VCaP (cell line): ENCODE results near the gene ZNF318.

Source experiments
- H3K27ac ChIP-seq: fragments of 450-650 bp; 2 replicates; pipeline ENCODE4 v1.5.1; 2017
- CTCF ChIP-seq: fragments of 450-650 bp; conservative IDR thresholded peaks from 2 replicates; pipeline ENCODE4 v1.5.1; 2017; ENCODE audit warnings: mild to moderate bottlenecking, moderate library complexity

Gene ZNF318

GRCh38 chr6:43302126-43302525, 67.3 kb downstream of the ZNF318 start:
- TF ChIP-seq CTCF: no peak
- H3K27ac ChIP-seq: no peak overlapping the region

- TF ChIP-seq CTCF: no peak
These were observed 68.2 kb downstream of the ZNF318 start for GRCh38 chr6:43301081-43301870.

DNA sequence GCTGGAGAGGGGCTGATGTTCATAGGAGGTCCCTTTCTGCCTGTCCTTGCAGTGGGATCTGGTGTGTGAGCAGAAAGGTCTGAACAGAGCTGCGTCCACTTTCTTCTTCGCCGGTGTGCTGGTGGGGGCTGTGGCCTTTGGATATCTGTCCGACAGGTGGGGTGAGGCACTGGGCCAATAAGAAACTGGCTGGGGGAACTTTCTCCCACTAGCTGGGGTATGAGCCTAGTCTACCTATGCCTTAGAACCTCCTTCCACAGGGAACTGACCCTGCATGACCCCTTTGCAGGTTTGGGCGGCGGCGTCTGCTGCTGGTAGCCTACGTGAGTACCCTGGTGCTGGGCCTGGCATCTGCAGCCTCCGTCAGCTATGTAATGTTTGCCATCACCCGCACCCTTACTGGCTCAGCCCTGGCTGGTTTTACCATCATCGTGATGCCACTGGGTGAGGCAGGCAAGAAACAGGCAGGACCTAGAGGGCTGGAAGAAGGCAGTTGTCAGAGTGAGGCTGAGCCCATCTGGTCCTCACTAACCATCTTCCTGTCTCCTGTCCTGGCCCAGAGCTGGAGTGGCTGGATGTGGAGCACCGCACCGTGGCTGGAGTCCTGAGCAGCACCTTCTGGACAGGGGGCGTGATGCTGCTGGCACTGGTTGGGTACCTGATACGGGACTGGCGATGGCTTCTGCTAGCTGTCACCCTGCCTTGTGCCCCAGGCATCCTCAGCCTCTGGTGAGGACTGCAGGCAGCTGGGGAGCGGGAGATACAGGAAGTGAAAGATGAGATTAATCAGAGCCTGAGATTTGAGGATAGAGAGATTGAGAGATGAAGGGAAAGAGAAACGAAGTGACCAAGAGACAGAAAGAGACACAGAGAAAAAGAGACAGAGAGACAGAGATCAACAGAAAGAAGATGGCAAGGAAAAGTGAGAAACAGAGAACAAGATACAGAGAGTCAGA, 69.8 kb downstream of the ZNF318 start:
- H3K27ac ChIP-seq: no peak overlapping the region
- TF ChIP-seq CTCF: no peak

More at GRCh38 chr6:43301081-43301870, 68.2 kb downstream of the ZNF318 start:
- no peak overlapping the region for H3K27ac ChIP-seq

- H3K27ac ChIP-seq: no peak overlapping the region
- no peak for TF ChIP-seq CTCF
These were observed 70.7 kb downstream of the ZNF318 start for GRCh38 chr6:43298565-43299337.

- H3K27ac ChIP-seq: no peak within 1 kb of the TSS
- TF ChIP-seq CTCF: no peak
These were observed 71.5 kb downstream of the ZNF318 start, which contains the start of gene SLC22A7 for GRCh38 chr6:43297644-43298564. TSS of gene SLC22A7 (plus strand) at chr6:43298260. CDS start at chr6:43298359, 99 bp downstream.

GRCh38 chr6:43296780-43297497, 72.5 kb downstream of the ZNF318 start:
- H3K27ac ChIP-seq: no peak overlapping the region
- TF ChIP-seq CTCF: no peak
